Progenitor cell of endocrine pancreas (in vitro differentiated cells): Measurements from ENCODE around the gene NOL8. TPM values are rescaled to one million over a fixed set of nuclear protein-coding genes. Genes with fewer than 3 reads are reported as not detected.
A peak's percentile ranks its signal among the peaks of the same experiment; 100 is the strongest.

Experiments
- DNase-seq: peaks from one replicate; pipeline ENCODE4 v3.0.0; 2021; ENCODE audit warnings: low spot score; ENCODE audit not compliant: unreplicated experiment
- H3K27ac Mint-ChIP-seq: 2 replicates; pipeline ENCODE4 v1.8.0; 2021; ENCODE audit warnings: mild to moderate bottlenecking, moderate library complexity, mixed read lengths
- H3K27me3 Mint-ChIP-seq: 2 replicates; pipeline ENCODE4 v1.8.0; 2021; ENCODE audit warnings: mixed read lengths
- H3K36me3 Mint-ChIP-seq: 2 replicates; pipeline ENCODE4 v1.8.0; 2022; ENCODE audit warnings: mixed read lengths; ENCODE audit not compliant: insufficient read depth
- H3K4me1 Mint-ChIP-seq: 2 replicates; pipeline ENCODE4 v1.8.0; 2021; ENCODE audit warnings: low read depth, mixed read lengths
- H3K4me3 Mint-ChIP-seq: 2 replicates; pipeline ENCODE4 v1.8.0; 2021; ENCODE audit warnings: low read depth, mild to moderate bottlenecking, moderate library complexity, mixed read lengths
- H3K9me3 Mint-ChIP-seq: 2 replicates; pipeline ENCODE4 v1.8.0; 2021; ENCODE audit warnings: low read depth, mixed read lengths
- total RNA-seq: library from RNA; stranded (reverse); gene quantifications from 2 replicates; pipeline ENCODE4 v1.2.1, GENCODE V29; 2021
- TF ChIP-seq, protein P1 (sequence below): fragments of 200-600 bp; sonication (generic); IDR thresholded peaks from one replicate; pipeline ENCODE4 v1.5.0; 2021; ENCODE audit warnings: antibody characterized with exemption, mild to moderate bottlenecking; ENCODE audit not compliant: unreplicated experiment

Gene NOL8
- total RNA-seq, 1 donor from 2014 or later, result 38.3 TPM

GRCh38 chr9:92341578-92341977 is 16.4 kb upstream of the NOL8 start:
- Mint-ChIP-seq H3K27me3 (no peaks in the 10 kb centered on the region), H3K36me3 (peaks cover 7% of the 10 kb centered on the region), H3K4me3 (no peak overlapping the region), H3K9me3 (peaks cover 4% of the 10 kb centered on the region), H3K27ac (no peak overlapping the region), H3K4me1 (no peaks in the 10 kb centered on the region)
- TF ChIP-seq, protein P1, sequence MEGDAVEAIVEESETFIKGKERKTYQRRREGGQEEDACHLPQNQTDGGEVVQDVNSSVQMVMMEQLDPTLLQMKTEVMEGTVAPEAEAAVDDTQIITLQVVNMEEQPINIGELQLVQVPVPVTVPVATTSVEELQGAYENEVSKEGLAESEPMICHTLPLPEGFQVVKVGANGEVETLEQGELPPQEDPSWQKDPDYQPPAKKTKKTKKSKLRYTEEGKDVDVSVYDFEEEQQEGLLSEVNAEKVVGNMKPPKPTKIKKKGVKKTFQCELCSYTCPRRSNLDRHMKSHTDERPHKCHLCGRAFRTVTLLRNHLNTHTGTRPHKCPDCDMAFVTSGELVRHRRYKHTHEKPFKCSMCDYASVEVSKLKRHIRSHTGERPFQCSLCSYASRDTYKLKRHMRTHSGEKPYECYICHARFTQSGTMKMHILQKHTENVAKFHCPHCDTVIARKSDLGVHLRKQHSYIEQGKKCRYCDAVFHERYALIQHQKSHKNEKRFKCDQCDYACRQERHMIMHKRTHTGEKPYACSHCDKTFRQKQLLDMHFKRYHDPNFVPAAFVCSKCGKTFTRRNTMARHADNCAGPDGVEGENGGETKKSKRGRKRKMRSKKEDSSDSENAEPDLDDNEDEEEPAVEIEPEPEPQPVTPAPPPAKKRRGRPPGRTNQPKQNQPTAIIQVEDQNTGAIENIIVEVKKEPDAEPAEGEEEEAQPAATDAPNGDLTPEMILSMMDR, result no peak
- no peak for DNase-seq

DNA sequence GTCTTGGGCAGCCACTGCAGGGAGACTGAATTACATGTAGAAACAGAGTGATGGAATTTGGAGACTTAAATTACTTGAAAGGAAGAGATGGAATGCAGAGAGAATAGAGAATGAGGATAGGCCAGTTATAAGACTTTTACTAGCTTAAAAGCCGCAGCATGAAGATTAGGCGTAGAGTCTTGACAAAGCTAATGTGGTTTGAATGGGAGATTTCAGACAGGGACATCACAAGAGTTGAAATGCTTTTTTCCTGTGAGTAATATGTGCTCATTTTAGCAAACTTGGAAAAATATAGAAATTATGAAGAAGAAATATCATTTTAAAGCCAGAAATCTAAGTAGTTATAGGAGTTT is 8.1 kb upstream of the NOL8 start:
- Mint-ChIP-seq H3K4me3 (no peak overlapping the region), H3K36me3 (no peaks in the 10 kb centered on the region), H3K4me1 (no peaks in the 10 kb centered on the region), H3K9me3 (no peaks in the 10 kb centered on the region), H3K27ac (no peak overlapping the region), H3K27me3 (no peaks in the 10 kb centered on the region)
- TF ChIP-seq, protein P1, result no peak
- no peak for DNase-seq

- H3K27ac Mint-ChIP-seq, result no peak overlapping the region
- no peak overlapping the region for H3K4me3 Mint-ChIP-seq
- no peak for DNase-seq
- no peaks in the 10 kb centered on the region for H3K9me3 Mint-ChIP-seq
- TF ChIP-seq, protein P1, result no peak
- H3K4me1 Mint-ChIP-seq, result no peaks in the 10 kb centered on the region
- no peaks in the 10 kb centered on the region for H3K27me3 Mint-ChIP-seq
- H3K36me3 Mint-ChIP-seq, result no peaks in the 10 kb centered on the region
Observed at GRCh38 chr9:92332577-92333281, 7.6 kb upstream of the NOL8 start.

DNA sequence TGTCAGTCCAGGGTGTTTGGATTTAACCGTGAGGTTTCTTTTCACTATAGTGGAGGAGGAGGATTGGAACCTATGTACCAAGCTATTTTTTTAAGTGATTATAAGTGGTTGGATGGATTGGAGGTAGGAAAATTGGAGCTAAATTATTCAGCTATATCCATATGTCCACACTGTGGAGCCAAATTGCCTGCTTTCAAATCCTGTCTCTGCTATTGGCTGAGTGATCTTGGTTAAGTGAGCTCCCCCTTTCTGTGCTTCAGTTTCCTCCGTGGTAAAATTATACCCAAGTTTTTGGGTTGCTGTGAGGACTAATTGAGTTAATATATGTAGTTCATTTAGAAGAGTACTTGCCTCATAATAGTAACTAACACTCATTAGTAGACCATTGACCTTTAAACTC is 3.1 kb upstream of the NOL8 start:
- Mint-ChIP-seq H3K9me3 (no peaks in the 10 kb centered on the region), H3K27ac (no peak overlapping the region), H3K27me3 (no peaks in the 10 kb centered on the region), H3K4me3 (no peak overlapping the region), H3K4me1 (peaks cover 15% of the 10 kb centered on the region), H3K36me3 (no peaks in the 10 kb centered on the region)
- TF ChIP-seq, protein P1, result peak; percentile 27
- no peak for DNase-seq

GRCh38 chr9:92327283-92327850 is 2.2 kb upstream of the NOL8 start:
- TF ChIP-seq, protein P1, result no peak
- no peak for DNase-seq
- Mint-ChIP-seq H3K36me3 (no peaks in the 10 kb centered on the region), H3K27me3 (no peaks in the 10 kb centered on the region), H3K9me3 (no peaks in the 10 kb centered on the region), H3K4me1 (peaks cover 15% of the 10 kb centered on the region), H3K4me3 (peak overlapping the region; percentile 97), H3K27ac (no peak overlapping the region)
